ENCODE data around the gene ZNF184.

Gene ZNF184

GRCh38 chr6:27501187-27501586, 28.3 kb upstream of the ZNF184 start:
- no peak for TF ChIP-seq CTCF (IDR thresholded peaks at IDR 0.05; ENCODE audit: low read depth, low read length)

GRCh38 chr6:27500177-27500576, 27.3 kb upstream of the ZNF184 start:
- no peak for TF ChIP-seq CTCF (IDR thresholded peaks at IDR 0.05; ENCODE audit: low read depth, low read length)
- no peak overlapping the region for H3K4me3 ChIP-seq (ENCODE audit: low read depth, low read length)
- no peak for DNase-seq

More at GRCh38 chr6:27501187-27501586, 28.3 kb upstream of the ZNF184 start:
- no peak overlapping the region for H3K4me3 ChIP-seq (ENCODE audit: low read depth, low read length)
- no peak for DNase-seq
- H3K4me1 ChIP-seq = peaks cover 5% of the 10 kb centered on the region
- no peaks in the 10 kb centered on the region for H3K36me3 ChIP-seq
- H3K27me3 ChIP-seq = peaks cover 5% of the 10 kb centered on the region
- peaks cover 3% of the 10 kb centered on the region; the same call in 1 of the 2 replicates for H3K9me3 ChIP-seq

GRCh38 chr6:27495386-27496135, 22.7 kb upstream of the ZNF184 start:
- H3K9me3 ChIP-seq = peaks cover 3% of the 10 kb centered on the region; the same call in 1 of the 2 replicates
- no peaks in the 10 kb centered on the region for H3K36me3 ChIP-seq
- peak; percentile 77 for DNase-seq
- H3K4me3 ChIP-seq (ENCODE audit: low read depth, low read length) = peak overlapping the region; percentile 96
- no peaks in the 10 kb centered on the region for H3K4me1 ChIP-seq
- TF ChIP-seq CTCF (IDR thresholded peaks at IDR 0.05; ENCODE audit: low read depth, low read length) = peak; percentile 40
- peaks cover 8% of the 10 kb centered on the region; the same call in 1 of the 2 replicates for H3K27me3 ChIP-seq

More at GRCh38 chr6:27500177-27500576, 27.3 kb upstream of the ZNF184 start:
- peaks cover 3% of the 10 kb centered on the region for H3K4me1 ChIP-seq
- H3K9me3 ChIP-seq = peaks cover 3% of the 10 kb centered on the region; the same call in 1 of the 2 replicates
- H3K36me3 ChIP-seq = no peaks in the 10 kb centered on the region
- H3K27me3 ChIP-seq = peaks cover 5% of the 10 kb centered on the region

- Histone ChIP-seq H3K4me3 (ENCODE audit: low read depth, low read length) (peak overlapping the region; percentile 96), H3K27me3 (peaks cover 3% of the 10 kb centered on the region; the same call in 1 of the 2 replicates), H3K4me1 (no peaks in the 10 kb centered on the region), H3K9me3 (peaks cover 3% of the 10 kb centered on the region; the same call in 1 of the 2 replicates), H3K36me3 (no peaks in the 10 kb centered on the region)
- no peak for TF ChIP-seq CTCF (IDR thresholded peaks at IDR 0.05; ENCODE audit: low read depth, low read length)
- no peak for DNase-seq
Observed at GRCh38 chr6:27494987-27495385, 22.1 kb upstream of the ZNF184 start.

GRCh38 chr6:27494103-27494502, 21.2 kb upstream of the ZNF184 start:
- Histone ChIP-seq H3K4me1 (no peaks in the 10 kb centered on the region), H3K36me3 (no peaks in the 10 kb centered on the region), H3K27me3 (peaks cover 3% of the 10 kb centered on the region; the same call in 1 of the 2 replicates), H3K4me3 (ENCODE audit: low read depth, low read length) (no peak overlapping the region), H3K9me3 (peaks cover 3% of the 10 kb centered on the region; the same call in 1 of the 2 replicates)
- no peak for TF ChIP-seq CTCF (IDR thresholded peaks at IDR 0.05; ENCODE audit: low read depth, low read length)
- no peak for DNase-seq

GRCh38 chr6:27492631-27493190, 19.8 kb upstream of the ZNF184 start:
- H3K4me1 ChIP-seq = no peaks in the 10 kb centered on the region
- H3K36me3 ChIP-seq = no peaks in the 10 kb centered on the region
- peaks cover 3% of the 10 kb centered on the region; the same call in 1 of the 2 replicates for H3K9me3 ChIP-seq
- H3K4me3 ChIP-seq (ENCODE audit: low read depth, low read length) = no peak overlapping the region
- peaks cover 3% of the 10 kb centered on the region; the same call in 1 of the 2 replicates for H3K27me3 ChIP-seq
- no peak for TF ChIP-seq CTCF (IDR thresholded peaks at IDR 0.05; ENCODE audit: low read depth, low read length)
- DNase-seq = no peak

Measured in BE2C (cell line).